NCI-H510A treated with DMSO at 0.1 percent for 48 hours (cell line): ENCODE results near the gene ARID4A.
"Not testable (repeated sequence)": the region's sequence is repeated elsewhere in the genome, so short reads cannot be mapped to it uniquely, and the experiment has no call there.

Source experiments
- DNase-seq: peaks from one replicate; lab custom pipeline; 2025; lab: John Stamatoyannopoulos, UW

The ARID4A gene

GRCh38 chr14:58291646-58292045 is 6.7 kb upstream of the ARID4A start:
- no peak for DNase-seq

- DNase-seq: no peak
Observed at GRCh38 chr14:58292187-58292586, 6.2 kb upstream of the ARID4A start.

- DNase-seq: no peak
Observed at GRCh38 chr14:58294201-58294600, 4.2 kb upstream of the ARID4A start.

- no peak for DNase-seq
Observed at GRCh38 chr14:58296726-58297125, 1.6 kb upstream of the ARID4A start.

GRCh38 chr14:58297412-58297761 is 968 bp upstream of the ARID4A start:
- no peak for DNase-seq

- DNase-seq: peak; percentile 99
Observed at GRCh38 chr14:58297762-58298476, 436 bp upstream of the ARID4A start.

- DNase-seq: no peak
Observed at GRCh38 chr14:58299401-58300330, 1.3 kb downstream of the ARID4A start.

GRCh38 chr14:58301416-58301815 is 3.1 kb downstream of the ARID4A start:
- DNase-seq: no peak

- DNase-seq: no peak
Observed at GRCh38 chr14:58305730-58306129, 7.4 kb downstream of the ARID4A start.

- DNase-seq: no peak
Observed at GRCh38 chr14:58307597-58308316, 9.4 kb downstream of the ARID4A start.

- DNase-seq: no peak
Observed at GRCh38 chr14:58309086-58309485, 10.7 kb downstream of the ARID4A start.

GRCh38 chr14:58313699-58314098 is 15.3 kb downstream of the ARID4A start:
- DNase-seq: no peak

- DNase-seq: no peak
Observed at GRCh38 chr14:58315606-58316005, 17.3 kb downstream of the ARID4A start.

- no peak for DNase-seq
Observed at GRCh38 chr14:58327019-58327418, 28.7 kb downstream of the ARID4A start.

GRCh38 chr14:58331111-58331510 is 32.8 kb downstream of the ARID4A start:
- DNase-seq: peak; percentile 95

GRCh38 chr14:58332561-58332960 is 34.2 kb downstream of the ARID4A start:
- DNase-seq: no peak

GRCh38 chr14:58339666-58340065 is 41.3 kb downstream of the ARID4A start:
- DNase-seq: not testable (repeated sequence)

- DNase-seq: no peak
Observed at GRCh38 chr14:58341152-58341748, 42.9 kb downstream of the ARID4A start.

GRCh38 chr14:58343535-58343934 is 45.2 kb downstream of the ARID4A start:
- DNase-seq: not testable (repeated sequence)

- DNase-seq: no peak
Observed at GRCh38 chr14:58353516-58354299, 55.4 kb downstream of the ARID4A start.

- DNase-seq: no peak
Observed at GRCh38 chr14:58354808-58355207, 56.5 kb downstream of the ARID4A start.
